ENCODE results near the gene SEC62. TPM values are rescaled to one million over a fixed set of nuclear protein-coding genes. Genes with fewer than 3 reads are reported as not detected.
A peak's percentile ranks its signal among the peaks of the same experiment; 100 is the strongest.

The SEC62 gene
- 100 to 1,000 TPM; 112 to 114 TPM for total RNA-seq
- 100 to 1,000 TPM; 115 to 154 TPM for polyA plus RNA-seq (ENCODE audit: insufficient read length in 2 of 2)
- long read RNA-seq, donor 1, full-length matches to known transcripts = 54 of 167 reads
- long read RNA-seq, donor 1, partial matches to known transcripts = 113 of 167 reads
- long read RNA-seq, donor 1, other reads (novel, unspliced or antisense) = 0 of 167 reads
- long read RNA-seq, donor 2, full-length matches to known transcripts = 28 of 102 reads
- long read RNA-seq, donor 2, partial matches to known transcripts = 74 of 102 reads
- long read RNA-seq, donor 2, other reads (novel, unspliced or antisense) = 0 of 102 reads
- long read RNA-seq, donor 3, full-length matches to known transcripts = 23 of 124 reads
- long read RNA-seq, donor 3, partial matches to known transcripts = 101 of 124 reads
- long read RNA-seq, donor 3, other reads (novel, unspliced or antisense) = 0 of 124 reads
- long read RNA-seq, donor 4, full-length matches to known transcripts = 33 of 110 reads
- long read RNA-seq, donor 4, partial matches to known transcripts = 77 of 110 reads
- long read RNA-seq, donor 4, other reads (novel, unspliced or antisense) = 0 of 110 reads

- Histone ChIP-seq H3K4me1 (ENCODE audit: control insufficient read depth, insufficient read depth, low read length) (peaks cover 4% of the 10 kb centered on the region), H3K27me3 (ENCODE audit: control insufficient read depth, insufficient read depth, low read length) (no peaks in the 10 kb centered on the region), H3K4me3 (ENCODE audit: low read depth, low read length) (peak within 1 kb of the TSS; percentile 81), H3K36me3 (ENCODE audit: control insufficient read depth, insufficient read depth, low read length) (no peaks in the 10 kb centered on the region), H3K9me3 (ENCODE audit: control insufficient read depth, insufficient read depth, low read length) (no peaks in the 10 kb centered on the region), H3K27ac (ENCODE audit: low read depth, low read length) (peak within 1 kb of the TSS; percentile 90)
- 0% methylated on average over 28 of the region's 37 CpGs for WGBS (ENCODE audit: insufficient coverage)
- peak; percentile 84 to 98 (median 91) for DNase-seq (ENCODE audit: low read depth in 4 of 6, low spot score in 6 of 6)
Measured at GRCh38 chr3:169966428-169966950, at the start of gene SEC62. TSS of gene SEC62 (plus strand) at chr3:169966807. CDS start at chr3:169966823, 16 bp downstream.

GRCh38 chr3:169923189-169923588, 43.4 kb upstream of the SEC62 start:
- 32% methylated on average over 5 of the region's 8 CpGs for WGBS (ENCODE audit: insufficient coverage)
- DNase-seq (ENCODE audit: low read depth in 4 of 6, low spot score in 6 of 6) = peak in 4 of 6 donors; percentile 10 to 79 (median 53)
- H3K36me3 ChIP-seq (ENCODE audit: control insufficient read depth, insufficient read depth, low read length) = no peaks in the 10 kb centered on the region
- no peaks in the 10 kb centered on the region for H3K9me3 ChIP-seq (ENCODE audit: control insufficient read depth, insufficient read depth, low read length)
- H3K27ac ChIP-seq (ENCODE audit: low read depth, low read length) = no peak overlapping the region
- no peak overlapping the region for H3K4me3 ChIP-seq (ENCODE audit: low read depth, low read length)
- H3K4me1 ChIP-seq (ENCODE audit: control insufficient read depth, insufficient read depth, low read length) = no peaks in the 10 kb centered on the region
- no peaks in the 10 kb centered on the region for H3K27me3 ChIP-seq (ENCODE audit: control insufficient read depth, insufficient read depth, low read length)

GRCh38 chr3:169923831-169924230, 42.8 kb upstream of the SEC62 start:
- Histone ChIP-seq H3K27ac (ENCODE audit: low read depth, low read length) (no peak overlapping the region), H3K4me1 (ENCODE audit: control insufficient read depth, insufficient read depth, low read length) (no peaks in the 10 kb centered on the region), H3K36me3 (ENCODE audit: control insufficient read depth, insufficient read depth, low read length) (no peaks in the 10 kb centered on the region), H3K4me3 (ENCODE audit: low read depth, low read length) (no peak overlapping the region), H3K9me3 (ENCODE audit: control insufficient read depth, insufficient read depth, low read length) (no peaks in the 10 kb centered on the region), H3K27me3 (ENCODE audit: control insufficient read depth, insufficient read depth, low read length) (no peaks in the 10 kb centered on the region)
- 17% methylated on average over 1 of the region's 1 CpG for WGBS (ENCODE audit: insufficient coverage)
- DNase-seq (ENCODE audit: low read depth in 4 of 6, low spot score in 6 of 6) = peak in 1 of 6 donors; percentile 35

GRCh38 chr3:169929830-169930519, 36.6 kb upstream of the SEC62 start:
- Histone ChIP-seq H3K4me3 (ENCODE audit: low read depth, low read length) (no peak overlapping the region), H3K36me3 (ENCODE audit: control insufficient read depth, insufficient read depth, low read length) (no peaks in the 10 kb centered on the region), H3K27me3 (ENCODE audit: control insufficient read depth, insufficient read depth, low read length) (no peaks in the 10 kb centered on the region), H3K27ac (ENCODE audit: low read depth, low read length) (no peak overlapping the region), H3K4me1 (ENCODE audit: control insufficient read depth, insufficient read depth, low read length) (no peaks in the 10 kb centered on the region), H3K9me3 (ENCODE audit: control insufficient read depth, insufficient read depth, low read length) (no peaks in the 10 kb centered on the region)
- DNase-seq (ENCODE audit: low read depth in 4 of 6, low spot score in 6 of 6) = no peak
- no CpG with 5 or more reads among the region's 3 CpGs for WGBS (ENCODE audit: insufficient coverage)

- DNase-seq (ENCODE audit: low read depth in 4 of 6, low spot score in 6 of 6) = no peak
- H3K36me3 ChIP-seq (ENCODE audit: control insufficient read depth, insufficient read depth, low read length) = no peaks in the 10 kb centered on the region
- WGBS (ENCODE audit: insufficient coverage) = 100% methylated on average over 2 of the region's 3 CpGs
Measured at GRCh38 chr3:169930843-169931242, 35.8 kb upstream of the SEC62 start.

GRCh38 chr3:169931747-169932520, 34.7 kb upstream of the SEC62 start:
- Histone ChIP-seq H3K9me3 (ENCODE audit: control insufficient read depth, insufficient read depth, low read length) (no peaks in the 10 kb centered on the region), H3K27ac (ENCODE audit: low read depth, low read length) (no peak overlapping the region), H3K36me3 (ENCODE audit: control insufficient read depth, insufficient read depth, low read length) (no peaks in the 10 kb centered on the region), H3K4me1 (ENCODE audit: control insufficient read depth, insufficient read depth, low read length) (no peaks in the 10 kb centered on the region), H3K27me3 (ENCODE audit: control insufficient read depth, insufficient read depth, low read length) (no peaks in the 10 kb centered on the region), H3K4me3 (ENCODE audit: low read depth, low read length) (no peak overlapping the region)
- DNase-seq (ENCODE audit: low read depth in 4 of 6, low spot score in 6 of 6) = no peak
- 87% methylated on average over 9 of the region's 14 CpGs for WGBS (ENCODE audit: insufficient coverage)

More at GRCh38 chr3:169930843-169931242, 35.8 kb upstream of the SEC62 start:
- Histone ChIP-seq H3K27me3 (ENCODE audit: control insufficient read depth, insufficient read depth, low read length) (no peaks in the 10 kb centered on the region), H3K4me3 (ENCODE audit: low read depth, low read length) (no peak overlapping the region), H3K27ac (ENCODE audit: low read depth, low read length) (no peak overlapping the region), H3K9me3 (ENCODE audit: control insufficient read depth, insufficient read depth, low read length) (no peaks in the 10 kb centered on the region), H3K4me1 (ENCODE audit: control insufficient read depth, insufficient read depth, low read length) (no peaks in the 10 kb centered on the region)

GRCh38 chr3:169939320-169939719, 27.3 kb upstream of the SEC62 start:
- no CpG with 5 or more reads among the region's 1 CpG for WGBS (ENCODE audit: insufficient coverage)
- no peak overlapping the region for H3K4me3 ChIP-seq (ENCODE audit: low read depth, low read length)
- no peak overlapping the region for H3K27ac ChIP-seq (ENCODE audit: low read depth, low read length)
- H3K36me3 ChIP-seq (ENCODE audit: control insufficient read depth, insufficient read depth, low read length) = no peaks in the 10 kb centered on the region
- no peaks in the 10 kb centered on the region for H3K9me3 ChIP-seq (ENCODE audit: control insufficient read depth, insufficient read depth, low read length)
- DNase-seq (ENCODE audit: low read depth in 4 of 6, low spot score in 6 of 6) = no peak
- H3K4me1 ChIP-seq (ENCODE audit: control insufficient read depth, insufficient read depth, low read length) = no peaks in the 10 kb centered on the region
- H3K27me3 ChIP-seq (ENCODE audit: control insufficient read depth, insufficient read depth, low read length) = no peaks in the 10 kb centered on the region

GRCh38 chr3:169939751-169940150, 26.9 kb upstream of the SEC62 start:
- WGBS (ENCODE audit: insufficient coverage) = 28% methylated on average over 3 of the region's 5 CpGs
- Histone ChIP-seq H3K4me3 (ENCODE audit: low read depth, low read length) (no peak overlapping the region), H3K27ac (ENCODE audit: low read depth, low read length) (no peak overlapping the region), H3K4me1 (ENCODE audit: control insufficient read depth, insufficient read depth, low read length) (no peaks in the 10 kb centered on the region), H3K9me3 (ENCODE audit: control insufficient read depth, insufficient read depth, low read length) (no peaks in the 10 kb centered on the region), H3K27me3 (ENCODE audit: control insufficient read depth, insufficient read depth, low read length) (no peaks in the 10 kb centered on the region), H3K36me3 (ENCODE audit: control insufficient read depth, insufficient read depth, low read length) (no peaks in the 10 kb centered on the region)
- peak in 1 of 6 donors; percentile 4 for DNase-seq (ENCODE audit: low read depth in 4 of 6, low spot score in 6 of 6)

Measured in spinal cord (tissue), 10 donors.